H9 (cell line): Measurements from ENCODE around the gene BCAS3. TPM values are rescaled to one million over a fixed set of nuclear protein-coding genes. Genes with fewer than 3 reads are reported as not detected.

ENCODE experiments used
- DNase-seq: peaks from one replicate; pipeline ENCODE4 v3.0.0-alpha.2; 2017
- H2AFZ ChIP-seq: one replicate; pipeline ENCODE4 v1.6.1; 2013; ENCODE audit warnings: mild to moderate bottlenecking, low read length, control low read depth, moderate library complexity
- H2AK5ac ChIP-seq: 2 replicates; pipeline ENCODE4 v1.6.1; 2013; ENCODE audit warnings: low read length, control low read depth, mixed read lengths; ENCODE audit not compliant: insufficient read length
- H2BK120ac ChIP-seq: one replicate; pipeline ENCODE4 v1.6.1; 2013; ENCODE audit warnings: low read depth, mild to moderate bottlenecking, low read length, control low read depth, inconsistent platforms; ENCODE audit not compliant: poor library complexity, severe bottlenecking
- H2BK12ac ChIP-seq: 2 replicates; pipeline ENCODE4 v1.6.1; 2013; ENCODE audit warnings: low read length, control low read depth, mixed read lengths, low read depth; ENCODE audit not compliant: insufficient read length
- H2BK15ac ChIP-seq: 2 replicates; pipeline ENCODE4 v1.6.1; 2013; ENCODE audit warnings: low read depth, low read length, control low read depth
- H2BK20ac ChIP-seq: one replicate; pipeline ENCODE4 v1.6.1; 2013; ENCODE audit warnings: low read depth, mild to moderate bottlenecking, low read length, control low read depth, inconsistent platforms; ENCODE audit not compliant: poor library complexity, severe bottlenecking
- H2BK5ac ChIP-seq: 2 replicates; pipeline ENCODE4 v1.6.1; 2013; ENCODE audit warnings: low read length, control low read depth, mixed read lengths; ENCODE audit not compliant: insufficient read length
- H3K14ac ChIP-seq: 2 replicates; pipeline ENCODE4 v1.6.1; 2013; ENCODE audit warnings: low read length, control low read depth; ENCODE audit not compliant: insufficient read depth
- H3K18ac ChIP-seq: 2 replicates; pipeline ENCODE4 v1.6.1; 2013; ENCODE audit warnings: low read depth, mild to moderate bottlenecking, mixed read lengths, low read length, control low read depth; ENCODE audit not compliant: insufficient read length
- H3K23ac ChIP-seq: 2 replicates; pipeline ENCODE4 v1.6.1; 2013; ENCODE audit warnings: low read length, control low read depth, mixed read lengths, low read depth; ENCODE audit not compliant: insufficient read length
- H3K23me2 ChIP-seq: 2 replicates; pipeline ENCODE4 v1.6.1; 2013; ENCODE audit warnings: low read depth, mild to moderate bottlenecking, mixed read lengths, low read length, control low read depth; ENCODE audit not compliant: insufficient read length, poor library complexity, severe bottlenecking
- H3K27ac ChIP-seq: 2 replicates; pipeline ENCODE4 v1.5.1; 2013; ENCODE audit warnings: low read length, control low read depth, mixed read lengths, low read depth; ENCODE audit not compliant: insufficient read length
- H3K27me3 ChIP-seq: 2 replicates; pipeline ENCODE4 v1.6.1; 2013; ENCODE audit warnings: low read length, control low read depth, inconsistent platforms; ENCODE audit not compliant: insufficient read depth
- H3K4ac ChIP-seq: 2 replicates; pipeline ENCODE4 v1.6.1; 2013; ENCODE audit warnings: low read depth, mild to moderate bottlenecking, control low read depth, inconsistent platforms, low read length, moderate library complexity
- H3K4me1 ChIP-seq: 2 replicates; pipeline ENCODE4 v1.6.1; 2013; ENCODE audit warnings: low read length, control low read depth, inconsistent platforms; ENCODE audit not compliant: insufficient read depth
- H3K4me2 ChIP-seq: 2 replicates; pipeline ENCODE4 v1.6.1; 2013; ENCODE audit warnings: low read length, control low read depth, mixed read lengths; ENCODE audit not compliant: insufficient read length, insufficient read depth
- H3K56ac ChIP-seq: 2 replicates; pipeline ENCODE4 v1.6.1; 2013; ENCODE audit warnings: low read depth, mild to moderate bottlenecking, mixed read lengths, low read length, control low read depth; ENCODE audit not compliant: insufficient read length
- H3K79me1 ChIP-seq: 2 replicates; pipeline ENCODE4 v1.6.1; 2013; ENCODE audit warnings: low read depth, mild to moderate bottlenecking, moderate library complexity, low read length, control low read depth, inconsistent platforms; ENCODE audit not compliant: insufficient read depth, poor library complexity, severe bottlenecking
- H3K79me2 ChIP-seq: 2 replicates; pipeline ENCODE4 v1.6.1; 2013; ENCODE audit warnings: low read length, control low read depth, inconsistent platforms; ENCODE audit not compliant: insufficient read depth
- H3K9ac ChIP-seq: 2 replicates; pipeline ENCODE4 v1.6.1; 2013; ENCODE audit warnings: low read length, control low read depth, mixed read lengths; ENCODE audit not compliant: insufficient read length; ENCODE audit errors: extremely low read depth
- H3K9me3 ChIP-seq: one replicate; pipeline ENCODE4 v1.6.1; 2013; ENCODE audit warnings: low read depth, low read length, inconsistent platforms; ENCODE audit not compliant: control insufficient read depth
- H3T11ph ChIP-seq: one replicate; pipeline ENCODE4 v1.6.1; 2013; ENCODE audit warnings: mild to moderate bottlenecking, low read length, control low read depth, inconsistent platforms
- H4K20me1 ChIP-seq: one replicate; pipeline ENCODE4 v1.6.1; 2013; ENCODE audit not compliant: control insufficient read depth, insufficient read length, insufficient read depth
- H4K5ac ChIP-seq: 2 replicates; pipeline ENCODE4 v1.6.1; 2013; ENCODE audit warnings: low read depth, mild to moderate bottlenecking, mixed read lengths, low read length, control low read depth; ENCODE audit not compliant: insufficient read length
- H4K8ac ChIP-seq: replicated peaks from 2 replicates; pipeline ENCODE4 v1.6.1; 2013; ENCODE audit warnings: low read length, control low read depth, mixed read lengths, low read depth; ENCODE audit not compliant: insufficient read length
- H4K91ac ChIP-seq: 2 replicates; pipeline ENCODE4 v1.6.1; 2013; ENCODE audit warnings: low read depth, mild to moderate bottlenecking, moderate library complexity, mixed read lengths, low read length, control low read depth; ENCODE audit not compliant: insufficient read length
- H3K27ac Mint-ChIP-seq, 3 experiments: 2 replicates in 2 of 3; 3 replicates in 1 of 3; pipeline ENCODE4 v1.8.0; 2020 to 2021; ENCODE audit warnings: mixed read lengths in 3 of 3, mild to moderate bottlenecking in 1 of 3, moderate library complexity in 1 of 3
- H3K27me3 Mint-ChIP-seq: 2 replicates; pipeline ENCODE4 v1.8.0; 2021; ENCODE audit warnings: low read depth, mild to moderate bottlenecking, moderate library complexity, mixed read lengths
- H3K36me3 Mint-ChIP-seq, 3 experiments: 2 replicates in 2 of 3; 3 replicates in 1 of 3; pipeline ENCODE4 v1.8.0; 2020 to 2021; ENCODE audit warnings: low read depth in 3 of 3, mixed read lengths in 3 of 3; ENCODE audit not compliant: insufficient read depth in 1 of 3
- H3K4me1 Mint-ChIP-seq, 2 experiments: 2 replicates each; pipeline ENCODE4 v1.8.0; 2020; ENCODE audit warnings: mixed read lengths in 2 of 2
- H3K4me3 Mint-ChIP-seq, 2 experiments: 2 replicates in 1 of 2; 3 replicates in 1 of 2; pipeline ENCODE4 v1.8.0; 2020 to 2021; ENCODE audit warnings: mild to moderate bottlenecking in 2 of 2, mixed read lengths in 2 of 2, moderate library complexity in 1 of 2
- H3K9me3 Mint-ChIP-seq, 2 experiments: 2 replicates in 1 of 2; 3 replicates in 1 of 2; pipeline ENCODE4 v1.8.0; 2020; ENCODE audit warnings: mild to moderate bottlenecking in 2 of 2, mixed read lengths in 2 of 2, moderate library complexity in 1 of 2
- WGBS: extraction: QIAGEN DNeasy Blood & Tissue Kit; methylation state at CpG from one replicate; pipeline ENCODE4 v1.1.7; 2013; ENCODE audit warnings: missing lambda C conversion rate, low lambda C conversion rate, mixed read lengths; ENCODE audit not compliant: insufficient read length; ENCODE audit errors: extremely low coverage; 5-methylcytosine and 5-hydroxymethylcytosine counted together
- total RNA-seq: library from RNA; stranded (reverse); gene quantifications from 2 replicates; pipeline ENCODE4 v1.2.1, GENCODE V29; 2021
- TF ChIP-seq, protein P1 (sequence below): fragments of 200-600 bp; sonication (generic); conservative IDR thresholded peaks from 3 replicates; pipeline ENCODE4 v1.8.0; 2021; ENCODE audit warnings: antibody characterized with exemption, mild to moderate bottlenecking

BCAS3 gene
- total RNA-seq, 1 experiment from 2014 or later: 22.4 TPM

DNA sequence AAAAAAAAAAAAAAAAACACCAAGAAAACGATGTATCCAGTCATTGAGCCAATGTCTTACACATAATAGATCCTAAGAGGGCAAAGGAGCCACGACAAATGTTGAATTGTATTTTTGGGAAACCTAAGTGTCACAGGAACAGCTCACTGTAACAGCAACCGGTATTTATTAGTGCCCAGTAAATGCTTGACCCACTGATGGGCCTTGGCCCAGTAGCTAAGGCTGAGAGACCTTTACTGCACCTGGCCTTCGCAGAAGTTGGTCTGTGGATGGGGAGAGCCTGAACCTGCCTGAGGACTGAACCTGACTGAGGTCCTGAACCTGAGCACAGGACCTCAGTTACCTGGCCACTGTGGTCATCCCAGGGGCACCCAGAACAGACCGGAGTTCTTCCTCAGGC is 657.0 kb downstream of the BCAS3 start:
- Mint-ChIP-seq H3K27me3 (no peaks in the 10 kb centered on the region), H3K4me1 (peaks cover 8 to 10% of the 10 kb centered on the region in 2 experiments), H3K9me3 (no peaks in the 10 kb centered on the region), H3K27ac (no peak overlapping the region), H3K36me3 (no peaks in the 10 kb centered on the region), H3K4me3 (no peak overlapping the region)
- H2AK5ac ChIP-seq: no peak overlapping the region
- no peak overlapping the region for H2BK12ac ChIP-seq
- no CpG with 5 or more reads among the region's 5 CpGs for WGBS
- no peaks in the 10 kb centered on the region for H4K20me1 ChIP-seq
- no peak overlapping the region for H3T11ph ChIP-seq
- H2BK15ac ChIP-seq: no peak overlapping the region
- no peak overlapping the region for H4K91ac ChIP-seq
- H2BK120ac ChIP-seq: no peak overlapping the region
- TF ChIP-seq, protein P1, sequence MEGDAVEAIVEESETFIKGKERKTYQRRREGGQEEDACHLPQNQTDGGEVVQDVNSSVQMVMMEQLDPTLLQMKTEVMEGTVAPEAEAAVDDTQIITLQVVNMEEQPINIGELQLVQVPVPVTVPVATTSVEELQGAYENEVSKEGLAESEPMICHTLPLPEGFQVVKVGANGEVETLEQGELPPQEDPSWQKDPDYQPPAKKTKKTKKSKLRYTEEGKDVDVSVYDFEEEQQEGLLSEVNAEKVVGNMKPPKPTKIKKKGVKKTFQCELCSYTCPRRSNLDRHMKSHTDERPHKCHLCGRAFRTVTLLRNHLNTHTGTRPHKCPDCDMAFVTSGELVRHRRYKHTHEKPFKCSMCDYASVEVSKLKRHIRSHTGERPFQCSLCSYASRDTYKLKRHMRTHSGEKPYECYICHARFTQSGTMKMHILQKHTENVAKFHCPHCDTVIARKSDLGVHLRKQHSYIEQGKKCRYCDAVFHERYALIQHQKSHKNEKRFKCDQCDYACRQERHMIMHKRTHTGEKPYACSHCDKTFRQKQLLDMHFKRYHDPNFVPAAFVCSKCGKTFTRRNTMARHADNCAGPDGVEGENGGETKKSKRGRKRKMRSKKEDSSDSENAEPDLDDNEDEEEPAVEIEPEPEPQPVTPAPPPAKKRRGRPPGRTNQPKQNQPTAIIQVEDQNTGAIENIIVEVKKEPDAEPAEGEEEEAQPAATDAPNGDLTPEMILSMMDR: no peak
- H3K27ac ChIP-seq: no peak overlapping the region
- no peaks in the 10 kb centered on the region for H3K9me3 ChIP-seq
- no peaks in the 10 kb centered on the region for H3K4me1 ChIP-seq
- H3K18ac ChIP-seq: no peak overlapping the region
- no peak overlapping the region for H2BK20ac ChIP-seq
- H3K79me1 ChIP-seq: no peaks in the 10 kb centered on the region
- no peak overlapping the region for H3K4ac ChIP-seq
- no peaks in the 10 kb centered on the region for H3K23me2 ChIP-seq
- H3K9ac ChIP-seq: no peak overlapping the region
- no peak overlapping the region for H4K5ac ChIP-seq
- no peak for DNase-seq
- H4K8ac ChIP-seq: no peak overlapping the region
- no peaks in the 10 kb centered on the region for H3K79me2 ChIP-seq
- no peak overlapping the region for H2AFZ ChIP-seq
- no peak overlapping the region for H3K56ac ChIP-seq
- H2BK5ac ChIP-seq: no peak overlapping the region
- H3K14ac ChIP-seq: no peak overlapping the region
- no peak overlapping the region for H3K23ac ChIP-seq
- no peak overlapping the region for H3K4me2 ChIP-seq
- no peaks in the 10 kb centered on the region for H3K27me3 ChIP-seq
